Measurements from ENCODE around the gene PADI1.

Gene PADI1

GRCh38 chr1:17198476-17199258, 6.3 kb upstream of the PADI1 start:
- no peak for DNase-seq

GRCh38 chr1:17199267-17200044, 5.5 kb upstream of the PADI1 start:
- DNase-seq = no peak

GRCh38 chr1:17200246-17200645, 4.7 kb upstream of the PADI1 start:
- DNase-seq = no peak

GRCh38 chr1:17200756-17201155, 4.2 kb upstream of the PADI1 start:
- DNase-seq = no peak

GRCh38 chr1:17201201-17202021, 3.5 kb upstream of the PADI1 start:
- DNase-seq = no peak

GRCh38 chr1:17205652-17206051, 724 bp downstream of the PADI1 start:
- no peak for DNase-seq

GRCh38 chr1:17206196-17206595, 1.3 kb downstream of the PADI1 start:
- DNase-seq = no peak

- no peak for DNase-seq
Observed at GRCh38 chr1:17207046-17207445, 2.1 kb downstream of the PADI1 start.

- DNase-seq = no peak
Observed at GRCh38 chr1:17207540-17207939, 2.6 kb downstream of the PADI1 start.

GRCh38 chr1:17207966-17208418, 3.1 kb downstream of the PADI1 start:
- no peak for DNase-seq

- no peak for DNase-seq
Observed at GRCh38 chr1:17208546-17208945, 3.6 kb downstream of the PADI1 start.

GRCh38 chr1:17209430-17209829, 4.5 kb downstream of the PADI1 start:
- no peak for DNase-seq

- no peak for DNase-seq
Observed at GRCh38 chr1:17210176-17210575, 5.2 kb downstream of the PADI1 start.

GRCh38 chr1:17211377-17211776, 6.4 kb downstream of the PADI1 start:
- DNase-seq = no peak

- no peak for DNase-seq
Observed at GRCh38 chr1:17212009-17212408, 7.1 kb downstream of the PADI1 start.

- no peak for DNase-seq
Observed at GRCh38 chr1:17212487-17213121, 7.7 kb downstream of the PADI1 start.

GRCh38 chr1:17213148-17213781, 8.3 kb downstream of the PADI1 start:
- DNase-seq = no peak

GRCh38 chr1:17213782-17214148, 8.8 kb downstream of the PADI1 start:
- no peak for DNase-seq

GRCh38 chr1:17214876-17215544, 10.1 kb downstream of the PADI1 start:
- no peak for DNase-seq

- DNase-seq = no peak
Observed at GRCh38 chr1:17215545-17215890, 10.6 kb downstream of the PADI1 start.

GRCh38 chr1:17216078-17216477, 11.2 kb downstream of the PADI1 start:
- no peak for DNase-seq

GRCh38 chr1:17217607-17218006, 12.7 kb downstream of the PADI1 start:
- DNase-seq = no peak
